ENCODE results near the gene STOM. TPM values are rescaled to one million over a fixed set of nuclear protein-coding genes. Genes with fewer than 3 reads are reported as not detected.

Gene STOM
- total RNA-seq, 2 donors from 2014 or later, result 26.6 to 35.6 TPM

DNA sequence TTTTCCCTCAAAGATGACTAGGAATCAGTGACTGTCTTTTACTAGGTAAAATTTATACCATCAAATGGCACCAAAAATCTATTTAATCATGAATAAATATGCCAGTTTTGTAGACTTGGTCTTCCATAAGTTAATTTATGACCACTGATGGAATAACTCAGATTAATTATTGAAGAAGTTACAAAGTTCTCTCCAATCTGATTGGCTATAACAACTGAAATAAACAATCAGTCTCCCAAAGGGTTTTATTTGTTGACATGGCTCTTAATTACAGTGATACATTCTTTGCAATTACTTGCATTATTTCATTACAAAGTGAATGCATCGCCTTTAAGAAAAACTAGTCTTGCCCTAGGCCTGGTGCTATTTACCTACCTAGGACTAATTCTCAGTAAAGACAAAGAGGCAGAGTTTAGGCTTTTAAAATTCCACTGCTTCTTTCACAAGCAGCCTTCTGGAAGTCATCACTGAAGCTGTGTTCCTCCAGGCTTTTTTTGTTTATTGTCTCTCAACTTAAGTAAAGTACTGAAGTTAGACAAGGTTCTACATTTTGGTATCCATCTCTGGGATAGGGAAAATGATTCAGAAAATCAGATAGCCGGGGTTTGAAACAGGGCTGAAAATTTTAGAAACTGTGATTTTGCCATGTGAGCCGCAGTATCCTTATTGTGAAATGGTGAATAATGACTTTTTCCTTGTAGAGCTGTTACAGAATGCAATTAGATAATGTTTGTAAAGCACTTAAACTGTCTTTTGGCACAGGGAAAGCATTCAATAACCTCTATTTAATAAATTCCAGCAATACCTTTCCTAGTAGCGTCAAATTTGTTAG is 2.5 kb downstream of the STOM start:
- peaks cover 16% of the 10 kb centered on the region for H3K27me3 Mint-ChIP-seq (ENCODE audit: insufficient read depth)
- H3K4me3 ChIP-seq (ENCODE audit: low read length), result peak overlapping the region; percentile 66
- peaks cover 13% of the 10 kb centered on the region for H3K27me3 ChIP-seq (ENCODE audit: control insufficient read depth, insufficient read depth, low read length, poor library complexity, severe bottlenecking)
- peaks cover 8% of the 10 kb centered on the region for H3K4me1 ChIP-seq (ENCODE audit: control insufficient read depth, insufficient read depth, low read length)
- peaks cover 7% of the 10 kb centered on the region for H3K9me3 Mint-ChIP-seq
- H3K36me3 ChIP-seq (ENCODE audit: control insufficient read depth, insufficient read depth, low read length), result no peaks in the 10 kb centered on the region
- 64 to 75% methylated on average over 3 to 4 of the region's 4 CpGs for WGBS, 2 experiments (ENCODE audit: insufficient coverage in 1 of 2, insufficient read length in 1 of 2)
- H3K9ac ChIP-seq (ENCODE audit: extremely low read depth, low read length, poor library complexity, severe bottlenecking), result peak overlapping the region; percentile 12
- H3K4me1 Mint-ChIP-seq, result peaks cover 45% of the 10 kb centered on the region
- no peaks in the 10 kb centered on the region for H3K36me3 Mint-ChIP-seq (ENCODE audit: low read depth)
- peak overlapping the region; percentile 64 for H3K4me3 Mint-ChIP-seq
- peak overlapping the region; percentile 60 for H3K27ac Mint-ChIP-seq
- TF ChIP-seq, protein P1, sequence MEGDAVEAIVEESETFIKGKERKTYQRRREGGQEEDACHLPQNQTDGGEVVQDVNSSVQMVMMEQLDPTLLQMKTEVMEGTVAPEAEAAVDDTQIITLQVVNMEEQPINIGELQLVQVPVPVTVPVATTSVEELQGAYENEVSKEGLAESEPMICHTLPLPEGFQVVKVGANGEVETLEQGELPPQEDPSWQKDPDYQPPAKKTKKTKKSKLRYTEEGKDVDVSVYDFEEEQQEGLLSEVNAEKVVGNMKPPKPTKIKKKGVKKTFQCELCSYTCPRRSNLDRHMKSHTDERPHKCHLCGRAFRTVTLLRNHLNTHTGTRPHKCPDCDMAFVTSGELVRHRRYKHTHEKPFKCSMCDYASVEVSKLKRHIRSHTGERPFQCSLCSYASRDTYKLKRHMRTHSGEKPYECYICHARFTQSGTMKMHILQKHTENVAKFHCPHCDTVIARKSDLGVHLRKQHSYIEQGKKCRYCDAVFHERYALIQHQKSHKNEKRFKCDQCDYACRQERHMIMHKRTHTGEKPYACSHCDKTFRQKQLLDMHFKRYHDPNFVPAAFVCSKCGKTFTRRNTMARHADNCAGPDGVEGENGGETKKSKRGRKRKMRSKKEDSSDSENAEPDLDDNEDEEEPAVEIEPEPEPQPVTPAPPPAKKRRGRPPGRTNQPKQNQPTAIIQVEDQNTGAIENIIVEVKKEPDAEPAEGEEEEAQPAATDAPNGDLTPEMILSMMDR (conservative IDR thresholded peaks at IDR 0.05), result no peak
- no peaks in the 10 kb centered on the region for H3K9me3 ChIP-seq (ENCODE audit: control insufficient read depth, low read length)
- DNase-seq, result no peak
- peak overlapping the region; percentile 11 for H3K27ac ChIP-seq (ENCODE audit: low read depth, low read length)

DNA sequence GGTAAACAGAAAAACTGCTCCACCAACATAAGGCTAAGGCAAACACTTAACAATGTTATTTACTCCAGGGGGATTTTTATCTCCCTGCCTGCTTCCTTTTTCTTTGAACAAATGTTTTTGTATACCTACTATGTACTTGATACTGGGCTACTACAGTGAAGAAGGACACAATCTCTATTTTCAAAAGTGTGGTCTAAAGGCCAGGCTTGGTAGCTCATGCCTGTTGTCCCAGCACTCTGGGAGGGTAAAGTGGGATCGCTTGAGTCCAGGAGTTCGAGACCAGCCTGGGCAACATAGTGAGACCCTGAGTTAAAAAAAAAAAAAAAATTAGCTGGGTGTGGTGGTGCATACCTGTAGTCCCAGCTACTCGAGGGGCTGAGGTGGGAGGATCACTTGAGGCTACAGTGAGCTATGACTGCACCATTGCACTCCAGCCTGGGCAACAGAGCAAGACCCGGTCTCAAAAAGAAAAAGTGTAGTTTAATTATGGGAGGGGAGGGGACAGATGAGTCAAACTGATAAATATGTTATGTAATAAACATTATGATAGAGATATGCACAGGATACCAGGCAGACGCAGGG is 3.3 kb downstream of the STOM start:
- no peak for DNase-seq
- Mint-ChIP-seq H3K4me1 (peaks cover 38% of the 10 kb centered on the region), H3K27me3 (ENCODE audit: insufficient read depth) (peaks cover 16% of the 10 kb centered on the region), H3K36me3 (ENCODE audit: low read depth) (no peaks in the 10 kb centered on the region), H3K4me3 (no peak overlapping the region), H3K9me3 (peaks cover 7% of the 10 kb centered on the region), H3K27ac (no peak overlapping the region)
- WGBS, 2 experiments (ENCODE audit: insufficient coverage in 1 of 2, insufficient read length in 1 of 2), result 93 to 94% methylated on average over 3 to 5 of the region's 5 CpGs
- peaks cover 8% of the 10 kb centered on the region for H3K4me1 ChIP-seq (ENCODE audit: control insufficient read depth, insufficient read depth, low read length)
- H3K36me3 ChIP-seq (ENCODE audit: control insufficient read depth, insufficient read depth, low read length), result no peaks in the 10 kb centered on the region
- peaks cover 13% of the 10 kb centered on the region for H3K27me3 ChIP-seq (ENCODE audit: control insufficient read depth, insufficient read depth, low read length, poor library complexity, severe bottlenecking)
- no peak overlapping the region for H3K27ac ChIP-seq (ENCODE audit: low read depth, low read length)
- H3K4me3 ChIP-seq (ENCODE audit: low read length), result no peak overlapping the region
- H3K9ac ChIP-seq (ENCODE audit: extremely low read depth, low read length, poor library complexity, severe bottlenecking), result no peak overlapping the region
- TF ChIP-seq, protein P1 (conservative IDR thresholded peaks at IDR 0.05), result no peak
- H3K9me3 ChIP-seq (ENCODE audit: control insufficient read depth, low read length), result no peaks in the 10 kb centered on the region

DNA sequence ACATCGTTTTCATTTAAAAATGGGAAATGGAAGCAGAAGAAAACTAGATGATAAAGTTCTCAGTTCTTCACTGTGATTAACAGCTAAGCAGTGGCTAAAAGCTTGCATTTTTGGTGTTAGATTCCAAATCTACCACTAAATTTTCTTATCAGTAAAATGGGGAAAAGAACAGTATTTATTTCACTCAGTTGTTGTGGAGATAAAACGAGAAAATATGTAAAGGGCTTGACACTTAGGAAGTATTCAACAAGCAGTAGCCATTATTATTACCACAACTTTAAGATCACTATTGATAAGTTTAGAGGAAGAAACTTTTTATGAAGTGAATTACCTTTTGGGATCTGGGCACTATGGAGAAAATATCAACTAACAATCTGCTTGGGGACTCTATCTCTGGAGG is 4.5 kb downstream of the STOM start:
- peaks cover 8% of the 10 kb centered on the region for H3K4me1 ChIP-seq (ENCODE audit: control insufficient read depth, insufficient read depth, low read length)
- no peak overlapping the region for H3K27ac ChIP-seq (ENCODE audit: low read depth, low read length)
- no peaks in the 10 kb centered on the region for H3K36me3 Mint-ChIP-seq (ENCODE audit: low read depth)
- H3K27ac Mint-ChIP-seq, result no peak overlapping the region
- no peaks in the 10 kb centered on the region for H3K36me3 ChIP-seq (ENCODE audit: control insufficient read depth, insufficient read depth, low read length)
- 91% methylated on average over 1 of the region's 2 CpGs; no CpG with 5 or more reads in 1 of the 2 experiments for WGBS, 2 experiments (ENCODE audit: insufficient coverage in 1 of 2, insufficient read length in 1 of 2)
- H3K27me3 ChIP-seq (ENCODE audit: control insufficient read depth, insufficient read depth, low read length, poor library complexity, severe bottlenecking), result peaks cover 13% of the 10 kb centered on the region
- H3K4me3 Mint-ChIP-seq, result no peak overlapping the region
- H3K27me3 Mint-ChIP-seq (ENCODE audit: insufficient read depth), result peaks cover 15% of the 10 kb centered on the region
- TF ChIP-seq, protein P1 (conservative IDR thresholded peaks at IDR 0.05), result no peak
- H3K4me3 ChIP-seq (ENCODE audit: low read length), result no peak overlapping the region
- no peak overlapping the region for H3K9ac ChIP-seq (ENCODE audit: extremely low read depth, low read length, poor library complexity, severe bottlenecking)
- no peaks in the 10 kb centered on the region for H3K9me3 ChIP-seq (ENCODE audit: control insufficient read depth, low read length)
- H3K4me1 Mint-ChIP-seq, result peaks cover 38% of the 10 kb centered on the region
- H3K9me3 Mint-ChIP-seq, result peaks cover 4% of the 10 kb centered on the region
- DNase-seq, result no peak

Measured in endodermal cell (in vitro differentiated cells).